CD14-positive monocyte (primary cell): ENCODE data around the gene PNMA8B. TPM values are rescaled to one million over a fixed set of nuclear protein-coding genes. Genes with fewer than 3 reads are reported as not detected.

ENCODE experiments used
- DNase-seq, 3 donors: peaks; one replicate each; pipeline ENCODE4 v3.0.0-alpha.2; 2011 to 2022
- H2AFZ ChIP-seq: 2 replicates; pipeline ENCODE4 v1.6.0; 2012; ENCODE audit warnings: mild to moderate bottlenecking, low read depth, low read length, inconsistent platforms; ENCODE audit not compliant: insufficient read depth, poor library complexity, severe bottlenecking
- H3K27ac ChIP-seq, 2 donors: 1 replicate in 1 of 2; 2 replicates in 1 of 2; pipeline ENCODE4 v1.5.1; 2012 to 2013; ENCODE audit warnings: low read length in 2 of 2, control low read depth in 1 of 2, inconsistent platforms in 1 of 2, low read depth in 1 of 2, mild to moderate bottlenecking in 1 of 2
- H3K27me3 ChIP-seq, 2 donors: one replicate each; pipeline versions ENCODE4 v1.6.0 to v1.6.1; 2011 to 2013; ENCODE audit warnings: low read length in 2 of 2; ENCODE audit not compliant: control insufficient read depth in 2 of 2, insufficient read depth in 2 of 2
- H3K36me3 ChIP-seq, 2 donors: replicated peaks in 1 of 2; 1 replicate in 1 of 2; 2 replicates in 1 of 2; pipeline versions ENCODE4 v1.5.1 to v1.6.1; 2012 to 2013; ENCODE audit warnings: low read length in 2 of 2, control low read depth in 1 of 2, inconsistent platforms in 1 of 2, mild to moderate bottlenecking in 1 of 2; ENCODE audit not compliant: insufficient read depth in 2 of 2, control insufficient read depth in 1 of 2
- H3K4me1 ChIP-seq, 2 donors: 1 replicate in 1 of 2; 2 replicates in 1 of 2; pipeline versions ENCODE4 v1.5.1 to v1.6.1; 2012 to 2013; ENCODE audit warnings: low read length in 2 of 2, control low read depth in 1 of 2, inconsistent platforms in 1 of 2, mild to moderate bottlenecking in 1 of 2, moderate library complexity in 1 of 2; ENCODE audit not compliant: insufficient read depth in 2 of 2, control insufficient read depth in 1 of 2
- H3K4me2 ChIP-seq: replicated peaks from 2 replicates; pipeline ENCODE3; 2012; ENCODE audit warnings: low read length, moderate library complexity, mild to moderate bottlenecking; ENCODE audit not compliant: poor library complexity, severe bottlenecking; ENCODE audit errors: extremely low read depth
- H3K4me3 ChIP-seq, 3 experiments: fragments of 200-600 bp in 1 of 3; sonication (generic) in 1 of 3; replicated peaks in 1 of 3; 1 replicate in 2 of 3; 2 replicates in 1 of 3; pipeline ENCODE4 v1.5.1; 2011 to 2013; ENCODE audit warnings: low read length in 3 of 3, mild to moderate bottlenecking in 3 of 3, control low read depth in 2 of 3, low read depth in 2 of 3, inconsistent platforms in 1 of 3, moderate library complexity in 1 of 3
- H3K79me2 ChIP-seq: 2 replicates; pipeline ENCODE4 v1.6.0; 2012; ENCODE audit warnings: mild to moderate bottlenecking, control low read depth, inconsistent platforms, low read length, moderate library complexity; ENCODE audit not compliant: insufficient read depth
- H3K9ac ChIP-seq: 2 replicates; pipeline ENCODE4 v1.6.0; 2017; ENCODE audit warnings: low read length, mild to moderate bottlenecking; ENCODE audit not compliant: insufficient read depth, poor library complexity, severe bottlenecking
- H3K9me3 ChIP-seq, 2 donors: replicated peaks in 1 of 2; 1 replicate in 1 of 2; 2 replicates in 1 of 2; pipeline versions ENCODE4 v1.5.1 to v1.6.1; 2012 to 2013; ENCODE audit warnings: low read length in 2 of 2, control low read depth in 1 of 2; ENCODE audit not compliant: control insufficient read depth in 1 of 2, insufficient read depth in 1 of 2
- H4K20me1 ChIP-seq: 2 replicates; pipeline ENCODE4 v1.6.0; 2012; ENCODE audit warnings: mild to moderate bottlenecking, low read length, control low read depth, moderate library complexity; ENCODE audit not compliant: insufficient read depth
- H3K27ac Mint-ChIP-seq, 7 donors: one replicate each; pipeline ENCODE4 v1.8.0; 2020; ENCODE audit warnings: mild to moderate bottlenecking in 7 of 7, mixed read lengths in 7 of 7, moderate library complexity in 6 of 7, inconsistent platforms in 2 of 7
- H3K27me3 Mint-ChIP-seq, 3 donors: one replicate each; pipeline ENCODE4 v1.8.0; 2021 to 2022; ENCODE audit warnings: low read depth in 3 of 3, mild to moderate bottlenecking in 3 of 3, mixed read lengths in 3 of 3, moderate library complexity in 3 of 3, inconsistent platforms in 1 of 3
- H3K36me3 Mint-ChIP-seq, 2 donors: one replicate each; pipeline ENCODE4 v1.8.0; 2020; ENCODE audit warnings: mixed read lengths in 2 of 2, inconsistent platforms in 1 of 2, mild to moderate bottlenecking in 1 of 2
- H3K4me1 Mint-ChIP-seq: one replicate; pipeline ENCODE4 v1.8.0; 2020; ENCODE audit warnings: mild to moderate bottlenecking, mixed read lengths
- H3K4me3 Mint-ChIP-seq, 2 donors: one replicate each; pipeline ENCODE4 v1.8.0; 2020; ENCODE audit warnings: mild to moderate bottlenecking in 2 of 2, mixed read lengths in 2 of 2, moderate library complexity in 1 of 2
- H3K9me3 Mint-ChIP-seq, 7 donors: one replicate each; pipeline ENCODE4 v1.8.0; 2020 to 2022; ENCODE audit warnings: mixed read lengths in 7 of 7, mild to moderate bottlenecking in 6 of 7, moderate library complexity in 6 of 7, inconsistent platforms in 2 of 7
- WGBS: methylation state at CpG from one replicate; pipeline ENCODE4 v1.1.5; 2013; ENCODE audit warnings: missing lambda C conversion rate; ENCODE audit not compliant: insufficient coverage; 5-methylcytosine and 5-hydroxymethylcytosine counted together
- intact Hi-C, 2 donors: fragments of 100-400 bp; cut with micrococcal nuclease; formaldehyde crosslinking; loops; one replicate each; pipeline versions ENCODE4 v1.15.0 to v1.15.1; 2023
- polyA plus RNA-seq, 3 donors: library from polyadenylated mRNA; depleted of rRNA in 1 of 3; unstranded in 2 of 3; stranded (reverse) in 1 of 3; fragments of 300-500 nt in 2 of 3; fragments of >200 nt in 1 of 3; fragmentation: Illumina TruSeq in 2 of 3; gene quantifications; 1 replicate in 2 of 3; 2 replicates in 1 of 3; pipeline ENCODE4 v1.2.3, GENCODE V29; 2012 to 2021
- TF ChIP-seq, protein P1 (sequence below): fragments of 200-600 bp; IDR thresholded peaks from one replicate; pipeline ENCODE4 v1.8.0; 2022; ENCODE audit warnings: antibody characterized with exemption, mild to moderate bottlenecking

PNMA8B gene
- polyA plus RNA-seq, 3 donors, result 0.07 to 0.16 TPM; not detected in 1

DNA sequence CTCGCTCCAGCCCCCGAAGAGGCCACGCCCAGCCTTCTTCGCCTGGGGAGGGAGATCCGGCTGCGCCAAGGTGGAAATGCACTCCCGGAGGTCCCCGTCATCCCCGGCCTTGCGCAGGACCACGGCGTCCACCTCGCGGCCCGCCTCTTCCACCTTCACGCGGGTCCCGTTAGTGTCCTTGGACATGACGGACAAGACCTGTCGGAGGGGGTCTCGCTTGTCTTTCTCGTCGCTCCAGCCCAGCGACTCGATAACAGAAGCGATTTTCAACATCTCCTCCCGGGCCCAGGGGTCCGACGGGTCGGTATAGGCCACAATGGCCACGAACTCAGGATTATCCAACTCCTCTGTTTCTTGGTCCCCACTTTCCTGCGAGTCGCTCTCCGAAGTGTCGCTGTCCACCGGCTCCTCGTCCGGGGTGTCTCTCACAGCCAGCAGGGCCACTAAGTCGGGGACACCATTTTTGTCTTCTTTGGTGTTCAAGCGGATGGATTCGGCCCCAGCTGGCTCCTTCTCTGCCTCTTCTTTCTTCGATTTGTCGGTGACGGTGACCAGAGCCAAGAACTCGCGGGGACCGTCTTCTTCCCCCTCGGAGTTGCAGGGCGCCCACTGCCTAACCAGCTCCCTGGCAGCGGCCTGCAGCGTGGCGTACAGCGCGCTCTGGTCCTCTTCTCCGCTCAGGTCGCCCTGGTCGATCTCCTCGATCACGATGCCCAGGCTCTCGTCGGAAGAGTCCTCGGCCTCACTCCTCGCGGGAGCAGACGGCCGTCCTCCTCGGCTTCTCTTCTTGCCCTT, 1.3 kb downstream of the PNMA8B start:
- intact Hi-C loops, result no loop called here
- Histone ChIP-seq H3K9ac (peak overlapping the region; percentile 49), H3K4me1 (peaks cover 26 to 53% of the 10 kb centered on the region in 2 donors), H2AFZ (peak overlapping the region; percentile 71), H3K4me3 (peak overlapping the region in 1 of 3 experiments; percentile 61), H3K4me2 (peak overlapping the region; percentile 65), H3K27ac (no peak overlapping the region), H4K20me1 (no peaks in the 10 kb centered on the region), H3K27me3 (peaks cover 19 to 64% of the 10 kb centered on the region in 2 donors), H3K79me2 (no peaks in the 10 kb centered on the region), H3K9me3 (peaks cover 0 to 25% of the 10 kb centered on the region in 2 donors), H3K36me3 (no peaks in the 10 kb centered on the region)
- peaks cover 3 to 29% (median 9%) of the 10 kb centered on the region in 7 donors for H3K9me3 Mint-ChIP-seq
- WGBS, result 11% methylated on average over 65 of the region's 67 CpGs
- H3K4me1 Mint-ChIP-seq, result peaks cover 30% of the 10 kb centered on the region
- H3K4me3 Mint-ChIP-seq, result peak overlapping the region in 1 of 2 donors; percentile 89
- no peak for DNase-seq
- H3K36me3 Mint-ChIP-seq, result peaks cover 8 to 9% of the 10 kb centered on the region in 2 donors
- peaks cover 63 to 88% (median 67%) of the 10 kb centered on the region in 3 donors for H3K27me3 Mint-ChIP-seq
- TF ChIP-seq, protein P1, sequence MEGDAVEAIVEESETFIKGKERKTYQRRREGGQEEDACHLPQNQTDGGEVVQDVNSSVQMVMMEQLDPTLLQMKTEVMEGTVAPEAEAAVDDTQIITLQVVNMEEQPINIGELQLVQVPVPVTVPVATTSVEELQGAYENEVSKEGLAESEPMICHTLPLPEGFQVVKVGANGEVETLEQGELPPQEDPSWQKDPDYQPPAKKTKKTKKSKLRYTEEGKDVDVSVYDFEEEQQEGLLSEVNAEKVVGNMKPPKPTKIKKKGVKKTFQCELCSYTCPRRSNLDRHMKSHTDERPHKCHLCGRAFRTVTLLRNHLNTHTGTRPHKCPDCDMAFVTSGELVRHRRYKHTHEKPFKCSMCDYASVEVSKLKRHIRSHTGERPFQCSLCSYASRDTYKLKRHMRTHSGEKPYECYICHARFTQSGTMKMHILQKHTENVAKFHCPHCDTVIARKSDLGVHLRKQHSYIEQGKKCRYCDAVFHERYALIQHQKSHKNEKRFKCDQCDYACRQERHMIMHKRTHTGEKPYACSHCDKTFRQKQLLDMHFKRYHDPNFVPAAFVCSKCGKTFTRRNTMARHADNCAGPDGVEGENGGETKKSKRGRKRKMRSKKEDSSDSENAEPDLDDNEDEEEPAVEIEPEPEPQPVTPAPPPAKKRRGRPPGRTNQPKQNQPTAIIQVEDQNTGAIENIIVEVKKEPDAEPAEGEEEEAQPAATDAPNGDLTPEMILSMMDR, result no peak
- H3K27ac Mint-ChIP-seq, result peak overlapping the region in 1 of 7 donors; percentile 74

DNA sequence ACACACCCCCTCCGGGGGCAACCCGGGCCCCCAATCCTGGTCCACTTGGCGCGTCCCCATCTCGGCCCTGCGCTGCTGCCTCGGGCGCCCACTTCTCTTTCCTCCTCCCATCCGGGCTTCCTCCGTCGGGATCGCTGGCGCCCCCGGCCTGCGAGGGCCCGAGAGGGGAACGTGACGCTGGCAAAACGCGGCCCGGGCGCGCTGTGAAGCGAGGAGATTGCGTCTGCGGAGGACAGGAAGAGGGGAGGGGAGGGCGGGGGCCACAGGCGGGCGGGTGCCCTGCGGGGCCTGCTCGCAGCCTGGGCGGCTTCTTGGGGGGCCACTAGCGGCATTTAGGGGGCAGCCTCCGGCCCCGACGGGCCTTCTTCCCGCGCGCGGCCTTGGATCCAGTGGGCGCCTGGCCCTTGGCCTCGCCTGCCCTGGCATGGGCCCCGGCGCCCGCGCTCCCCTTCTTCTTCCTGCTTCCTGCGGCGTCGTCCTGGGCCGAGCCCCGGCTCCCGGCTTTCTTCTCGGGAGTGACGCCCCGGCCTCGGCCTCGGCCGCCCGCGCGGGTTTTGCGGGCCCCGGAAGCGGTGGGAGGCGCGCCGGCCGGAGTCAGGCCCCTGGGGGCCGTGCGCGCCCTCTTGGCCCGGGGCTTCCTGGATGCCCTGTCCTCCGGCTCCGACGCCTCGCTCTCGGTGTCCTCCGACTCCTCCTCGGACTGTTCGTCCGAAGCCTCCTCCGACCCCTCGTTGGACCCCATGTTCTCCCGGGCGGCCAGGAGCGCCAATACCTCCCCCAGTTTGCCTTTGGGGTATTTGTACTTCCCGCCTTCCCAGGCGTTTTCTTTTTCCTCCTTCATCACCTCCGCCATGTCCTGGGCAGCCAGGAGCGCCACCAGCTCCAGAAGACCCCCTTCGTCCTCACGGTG, 2.2 kb downstream of the PNMA8B start:
- H3K27me3 Mint-ChIP-seq, result peaks cover 72 to 95% (median 75%) of the 10 kb centered on the region in 3 donors
- H3K4me2 ChIP-seq, result peak overlapping the region; percentile 65
- H3K36me3 Mint-ChIP-seq, result peaks cover 8 to 14% of the 10 kb centered on the region in 2 donors
- H3K9me3 ChIP-seq, result peaks cover 0 to 27% of the 10 kb centered on the region in 2 donors
- WGBS, result under 1% methylated on average over 79 of the region's 92 CpGs
- peaks cover 30 to 61% of the 10 kb centered on the region in 2 donors for H3K4me1 ChIP-seq
- peak overlapping the region in 1 of 7 donors; percentile 74 for H3K27ac Mint-ChIP-seq
- H3K36me3 ChIP-seq, result no peaks in the 10 kb centered on the region
- peak overlapping the region in 1 of 2 donors; percentile 89 for H3K4me3 Mint-ChIP-seq
- TF ChIP-seq, protein P1, result no peak
- peak overlapping the region in 1 of 3 experiments; percentile 61 for H3K4me3 ChIP-seq
- no peaks in the 10 kb centered on the region for H4K20me1 ChIP-seq
- DNase-seq, result no peak
- H3K9ac ChIP-seq, result peak overlapping the region; percentile 49
- peak overlapping the region; percentile 71 for H2AFZ ChIP-seq
- no peaks in the 10 kb centered on the region for H3K79me2 ChIP-seq
- intact Hi-C loops, result no loop called here
- H3K4me1 Mint-ChIP-seq, result peaks cover 38% of the 10 kb centered on the region
- H3K9me3 Mint-ChIP-seq, result peaks cover 3 to 35% (median 16%) of the 10 kb centered on the region in 7 donors
- H3K27ac ChIP-seq, result no peak overlapping the region
- peaks cover 27 to 72% of the 10 kb centered on the region in 2 donors for H3K27me3 ChIP-seq
